GM18499 (cell line): ENCODE results near the gene G3BP1.
A peak's percentile ranks its signal among the peaks of the same experiment; 100 is the strongest.
"Not testable (repeated sequence)": the region's sequence is repeated elsewhere in the genome, so short reads cannot be mapped to it uniquely, and the experiment has no call there.

Experiments
- ATAC-seq: cut with Tn5 transposase; IDR thresholded peaks from one replicate; pipeline ENCODE4 v1.9.1; 2021; ENCODE audit warnings: moderate number of reproducible peaks; ENCODE audit not compliant: insufficient read depth, unreplicated experiment

The G3BP1 gene

DNA sequence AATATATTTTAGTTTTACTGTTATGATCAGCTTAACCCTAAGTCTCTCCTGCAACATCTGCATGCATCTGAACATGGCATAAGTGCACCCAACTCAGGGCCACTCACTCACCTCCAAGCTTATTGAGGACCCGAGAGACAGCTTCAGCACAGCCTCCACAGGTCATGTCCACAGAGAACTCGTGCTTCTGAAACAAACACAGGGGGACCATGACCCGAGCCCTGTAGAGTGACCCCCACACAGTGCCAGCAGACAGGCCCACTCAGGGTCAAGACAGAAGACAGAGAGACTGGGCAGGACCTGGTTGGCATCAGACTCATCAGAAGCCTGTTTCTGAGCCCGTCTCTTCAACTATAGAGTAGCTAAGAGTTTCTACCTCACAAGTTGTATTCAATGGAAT is 20.2 kb upstream of the G3BP1 start:
- no peak for ATAC-seq

GRCh38 chr5:151755383-151755782 is 16.4 kb upstream of the G3BP1 start:
- ATAC-seq: no peak

GRCh38 chr5:151757233-151758140 is 14.3 kb upstream of the G3BP1 start:
- no peak for ATAC-seq

- no peak for ATAC-seq
These were observed 13.7 kb upstream of the G3BP1 start for GRCh38 chr5:151758141-151758429.

GRCh38 chr5:151758430-151759241 is 13.1 kb upstream of the G3BP1 start, which contains the start of gene ATOX1:
ATOX1 (minus strand) TSS chr5:151758631; CDS start chr5:151758551, 80 bp downstream.
- ATAC-seq: peak; percentile 76

DNA sequence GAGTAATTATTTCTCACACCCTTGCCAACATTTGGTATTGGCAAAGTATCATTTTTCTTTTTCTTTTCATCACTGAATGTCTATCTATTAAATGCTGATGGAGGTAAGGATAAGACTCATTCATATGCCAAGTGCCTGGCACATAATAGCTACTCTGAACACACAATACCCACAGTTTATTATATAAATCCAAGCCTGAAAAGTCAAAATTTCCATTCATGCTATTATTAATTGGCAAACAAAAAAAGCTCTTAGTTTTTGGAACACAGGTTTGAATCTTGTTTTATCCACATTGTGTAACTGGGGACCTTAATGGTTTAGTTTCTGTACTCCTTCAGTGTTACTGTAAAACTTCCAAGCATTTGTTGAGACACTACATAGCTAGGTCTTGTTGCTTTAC is 7.0 kb upstream of the G3BP1 start:
- no peak for ATAC-seq

DNA sequence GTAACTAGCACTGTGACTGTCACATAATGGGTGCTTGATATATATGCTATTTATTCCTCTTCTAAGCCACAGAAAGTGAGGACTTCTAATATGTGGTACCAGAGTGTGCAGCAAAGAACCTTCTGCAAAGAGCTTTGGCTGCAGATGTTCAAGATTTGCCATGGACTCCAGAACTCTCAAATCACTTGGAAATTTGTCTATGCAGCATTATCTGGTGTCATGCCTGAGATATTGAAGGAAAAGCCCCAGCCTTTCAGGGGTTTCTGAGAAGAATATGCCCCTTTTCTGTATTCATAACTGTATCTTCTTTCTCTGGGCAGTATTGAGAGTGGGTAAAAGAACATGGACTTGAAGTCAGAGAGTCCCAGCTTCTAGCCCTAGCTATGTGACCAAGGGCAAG is 4.8 kb upstream of the G3BP1 start:
- no peak for ATAC-seq

GRCh38 chr5:151770383-151771258 is 1.1 kb upstream of the G3BP1 start:
- peak; percentile 9 for ATAC-seq

DNA sequence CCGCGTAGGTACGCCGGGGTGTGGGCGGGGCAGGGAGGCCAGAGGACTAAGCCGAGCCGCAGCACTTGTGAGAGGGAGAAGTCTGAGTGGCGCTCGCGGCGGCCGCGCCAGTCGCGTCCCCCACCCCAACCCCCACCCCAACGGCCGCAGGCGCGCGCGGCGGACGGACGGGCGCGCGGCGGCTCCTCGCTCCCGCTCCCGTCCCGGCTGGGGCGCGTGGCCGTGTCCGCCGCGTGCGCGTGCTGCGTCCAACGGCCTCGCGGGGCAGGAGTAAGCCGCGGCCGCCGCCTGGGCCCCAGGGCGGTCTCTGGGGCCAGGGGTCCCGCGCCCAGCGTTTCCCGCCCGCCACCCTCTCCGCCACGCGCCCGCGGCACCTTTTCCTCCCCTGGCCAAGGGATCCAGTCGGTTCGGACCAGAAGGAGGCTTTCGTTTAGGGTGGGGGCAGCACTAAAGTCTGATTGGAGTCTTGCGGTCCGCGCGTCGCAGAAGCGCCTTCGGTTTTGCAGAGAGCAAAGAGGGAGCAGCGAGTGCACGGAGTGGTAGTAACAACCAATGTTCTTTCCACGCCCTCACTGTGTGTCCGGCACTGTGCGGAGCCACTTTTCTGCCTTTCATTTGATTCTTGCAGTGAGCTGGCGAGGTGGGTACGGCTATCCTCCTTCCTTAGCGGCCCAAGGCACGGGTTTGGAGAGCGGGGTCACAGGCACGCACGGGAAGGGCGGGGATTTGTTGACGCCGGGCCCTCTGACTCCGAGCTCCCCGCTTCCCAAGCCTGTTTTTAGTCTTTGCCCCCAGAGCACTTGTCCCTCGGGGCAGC is 483 bp downstream of the G3BP1 start:
- ATAC-seq: no peak

DNA sequence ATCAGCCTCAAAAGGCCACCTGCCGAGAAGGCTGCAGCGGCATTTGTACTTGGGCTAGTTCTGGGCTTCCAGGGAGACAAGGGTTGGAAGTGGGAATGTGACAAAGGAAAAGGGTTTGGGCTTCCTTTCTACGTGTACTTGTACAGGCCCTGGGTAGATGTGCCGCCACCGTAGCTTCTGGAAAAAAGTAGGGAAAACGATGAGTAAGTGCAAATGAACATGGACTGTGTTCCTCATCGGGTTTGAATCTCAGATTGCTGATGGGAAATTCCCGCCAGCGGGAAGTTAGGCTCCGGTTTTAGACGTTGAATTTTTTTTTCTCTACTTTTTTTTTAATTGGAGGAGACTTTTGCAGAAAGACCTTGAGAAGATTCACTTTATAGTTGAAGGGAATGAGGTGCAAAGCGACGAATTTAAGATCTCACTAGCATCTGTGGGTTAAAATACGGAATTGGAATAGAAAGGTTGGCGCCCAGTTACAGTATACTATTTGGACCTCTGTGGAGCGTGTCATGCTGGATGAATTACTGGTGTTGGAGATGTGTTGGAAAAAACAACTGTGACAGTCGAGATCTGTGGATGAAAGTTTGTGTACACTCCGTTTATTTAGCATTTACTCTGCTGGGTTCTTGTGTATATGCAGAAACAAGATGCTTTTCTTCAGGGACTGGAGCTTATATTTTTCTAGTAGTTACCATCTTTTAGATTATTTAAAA is 1.2 kb downstream of the G3BP1 start:
- ATAC-seq: no peak

DNA sequence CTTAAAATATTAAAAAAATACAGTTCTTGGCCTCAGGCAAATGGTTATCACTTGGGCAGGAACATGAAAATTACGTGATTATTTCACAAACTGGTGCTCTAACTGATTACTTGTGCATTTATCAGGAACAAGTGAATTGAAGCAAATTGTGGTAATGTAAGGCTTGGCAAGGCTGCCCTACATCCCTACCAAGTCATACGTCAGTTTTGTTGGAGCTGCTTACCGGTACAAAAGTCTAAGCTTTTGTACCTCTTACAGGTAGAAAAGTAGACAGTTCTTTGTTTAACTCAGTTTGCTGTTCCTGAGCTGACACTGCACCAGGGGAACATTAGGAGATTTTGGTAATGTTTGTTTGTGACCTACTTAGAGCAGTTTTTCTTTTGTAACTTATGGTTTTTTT is 2.2 kb downstream of the G3BP1 start:
- ATAC-seq: no peak

GRCh38 chr5:151775025-151775606 is 3.4 kb downstream of the G3BP1 start:
- no peak for ATAC-seq

DNA sequence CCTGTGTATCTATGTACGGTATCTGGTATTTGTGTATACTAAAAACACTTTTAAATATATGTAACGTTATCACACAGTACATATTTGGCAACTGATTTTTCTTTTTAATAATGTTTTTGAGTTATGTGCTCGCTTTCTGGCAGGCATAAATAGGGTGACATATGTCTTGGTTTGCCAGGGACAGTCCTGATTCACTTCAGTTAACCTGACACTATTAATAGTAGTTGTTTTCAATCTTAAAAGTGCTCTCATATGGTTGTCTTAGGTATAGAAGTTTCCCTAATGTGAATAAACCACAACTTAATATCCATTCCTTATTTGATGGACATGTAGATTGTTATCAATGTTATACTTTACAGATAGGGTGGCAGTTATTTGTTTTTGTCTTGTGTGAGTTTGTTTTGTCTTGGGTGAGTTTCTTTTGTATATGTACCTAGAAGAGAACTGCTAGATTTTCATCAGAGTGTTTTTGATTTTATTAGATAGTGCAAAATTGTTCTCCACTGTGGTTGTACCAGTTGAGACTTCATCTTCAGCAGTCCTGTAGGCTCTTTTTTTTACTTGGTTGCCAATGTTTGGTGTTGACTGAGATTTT is 7.9 kb downstream of the G3BP1 start:
- no peak for ATAC-seq

GRCh38 chr5:151780348-151780747 is 8.6 kb downstream of the G3BP1 start:
- no peak for ATAC-seq

DNA sequence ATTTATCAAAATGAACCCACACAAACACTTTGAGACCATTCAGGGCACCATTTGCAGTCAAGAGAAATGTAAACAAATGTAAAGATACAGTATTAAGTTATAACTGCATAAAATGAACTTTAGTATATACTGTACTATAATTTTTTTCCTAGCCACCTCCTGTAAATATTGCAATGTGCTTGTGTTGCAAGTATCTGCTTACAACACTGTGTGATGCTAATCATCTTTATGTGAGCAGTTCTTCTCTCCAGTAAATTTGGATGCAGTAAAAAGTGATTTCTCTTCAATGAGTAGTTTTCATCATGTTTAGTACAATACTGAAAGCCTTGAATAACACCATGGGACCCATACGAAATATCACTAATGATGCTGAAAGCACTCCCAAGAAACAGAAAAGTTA is 9.4 kb downstream of the G3BP1 start:
- ATAC-seq: no peak

DNA sequence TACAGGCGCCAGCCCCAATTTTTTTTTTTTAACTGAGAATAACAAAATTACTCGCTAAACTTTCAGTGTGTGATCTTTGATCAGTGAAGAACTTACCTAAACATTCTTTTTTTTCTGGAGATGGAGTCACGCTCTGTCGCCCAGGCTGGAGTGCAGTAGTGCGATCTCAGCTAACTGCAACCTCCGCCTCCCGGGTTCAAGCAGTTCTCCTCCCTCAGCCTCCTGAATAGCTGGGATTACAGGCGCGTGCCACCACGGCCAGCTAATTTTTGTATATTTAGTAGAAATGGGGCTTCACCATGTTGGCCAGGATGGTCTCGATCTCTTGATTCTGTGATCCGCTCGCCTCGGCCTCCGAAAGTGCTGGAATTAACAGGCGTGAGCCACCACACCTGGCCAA is 11.9 kb downstream of the G3BP1 start:
- ATAC-seq: not testable (repeated sequence)

DNA sequence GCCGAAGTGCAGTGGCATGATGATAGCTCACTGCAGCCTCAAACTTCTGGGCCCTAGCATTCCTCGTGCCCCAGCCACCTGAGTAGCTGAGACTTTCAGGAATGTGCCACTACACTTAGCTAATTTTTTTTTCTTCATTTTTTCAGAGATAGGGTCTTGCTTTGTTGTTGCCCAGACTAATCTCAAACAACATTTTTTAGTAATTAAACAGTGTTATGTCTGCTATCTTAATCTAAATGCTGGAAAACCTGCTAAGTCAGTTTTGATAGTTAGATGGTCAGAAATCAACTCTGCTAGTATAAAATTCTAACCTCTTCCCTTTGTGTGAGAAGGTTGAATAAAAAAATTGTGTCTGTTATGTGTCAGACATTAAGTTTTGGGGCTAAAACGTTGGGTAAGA is 12.4 kb downstream of the G3BP1 start:
- ATAC-seq: no peak

DNA sequence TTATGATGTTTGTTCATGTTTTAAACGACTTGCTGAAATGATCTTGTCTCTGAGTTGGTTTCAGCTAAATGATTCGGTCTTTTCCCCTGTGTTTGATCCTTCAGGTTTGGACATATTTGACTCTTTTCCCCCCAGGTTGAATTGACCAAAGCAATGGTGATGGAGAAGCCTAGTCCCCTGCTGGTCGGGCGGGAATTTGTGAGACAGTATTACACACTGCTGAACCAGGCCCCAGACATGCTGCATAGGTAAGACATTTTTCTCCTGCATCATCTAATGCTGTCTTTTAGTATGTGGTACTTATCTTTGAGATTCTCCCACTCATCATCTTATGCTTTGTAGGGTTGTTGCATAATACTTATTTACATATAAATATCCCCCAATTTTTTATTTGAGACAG is 14.7 kb downstream of the G3BP1 start:
- no peak for ATAC-seq
